Sigmoid colon (tissue), 4 donors: Measurements from ENCODE around the gene SVBP.
"Not testable (repeated sequence)": the region's sequence is repeated elsewhere in the genome, so short reads cannot be mapped to it uniquely, and the experiment has no call there.

ENCODE experiments used
- EP300 ChIP-seq, 4 donors: sonication (generic); formaldehyde crosslinking; IDR thresholded peaks; one replicate each; pipeline ENCODE4 v1.6.1; 2017; ENCODE audit warnings: antibody characterized with exemption in 4 of 4
- POLR2A ChIP-seq, 2 donors: fragments of 450-650 bp; IDR thresholded peaks; one replicate each; pipeline ENCODE4 v1.6.1; 2016; ENCODE audit warnings: antibody characterized with exemption in 2 of 2, mild to moderate bottlenecking in 2 of 2, moderate library complexity in 2 of 2
- POLR2AphosphoS5 ChIP-seq, 4 donors: sonication (generic); formaldehyde crosslinking; IDR thresholded peaks; one replicate each; pipeline ENCODE4 v1.6.1; 2017; ENCODE audit warnings: antibody characterized with exemption in 4 of 4
- TF ChIP-seq, protein P1 (sequence below), 4 experiments: fragments of 450-650 bp in 3 of 4; fragments of 200-600 bp in 1 of 4; IDR thresholded peaks; one replicate each; pipeline ENCODE4 v1.5.1; 2016 to 2019; ENCODE audit warnings: antibody characterized with exemption in 4 of 4, mild to moderate bottlenecking in 3 of 4, moderate library complexity in 2 of 4

DNA sequence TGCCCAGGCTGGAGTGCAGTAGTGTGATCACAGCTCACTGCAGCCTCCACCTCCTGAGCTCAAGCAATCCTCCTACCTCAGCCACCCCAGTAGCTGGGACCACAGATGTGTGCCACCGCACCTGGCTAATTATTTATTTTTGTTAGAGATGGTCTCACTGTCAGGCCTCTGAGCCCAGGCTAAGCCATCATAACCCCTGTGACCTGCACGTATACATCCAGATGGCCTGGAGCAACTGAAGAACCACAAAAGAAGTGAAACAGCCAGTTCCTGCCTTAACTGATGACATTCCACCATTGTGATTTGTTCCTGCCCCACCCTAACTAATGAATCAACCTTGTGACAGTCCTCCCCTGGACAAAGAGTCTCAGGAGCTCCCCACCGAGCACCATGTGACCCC, 39.4 kb upstream of the SVBP start:
- TF ChIP-seq, protein P1, sequence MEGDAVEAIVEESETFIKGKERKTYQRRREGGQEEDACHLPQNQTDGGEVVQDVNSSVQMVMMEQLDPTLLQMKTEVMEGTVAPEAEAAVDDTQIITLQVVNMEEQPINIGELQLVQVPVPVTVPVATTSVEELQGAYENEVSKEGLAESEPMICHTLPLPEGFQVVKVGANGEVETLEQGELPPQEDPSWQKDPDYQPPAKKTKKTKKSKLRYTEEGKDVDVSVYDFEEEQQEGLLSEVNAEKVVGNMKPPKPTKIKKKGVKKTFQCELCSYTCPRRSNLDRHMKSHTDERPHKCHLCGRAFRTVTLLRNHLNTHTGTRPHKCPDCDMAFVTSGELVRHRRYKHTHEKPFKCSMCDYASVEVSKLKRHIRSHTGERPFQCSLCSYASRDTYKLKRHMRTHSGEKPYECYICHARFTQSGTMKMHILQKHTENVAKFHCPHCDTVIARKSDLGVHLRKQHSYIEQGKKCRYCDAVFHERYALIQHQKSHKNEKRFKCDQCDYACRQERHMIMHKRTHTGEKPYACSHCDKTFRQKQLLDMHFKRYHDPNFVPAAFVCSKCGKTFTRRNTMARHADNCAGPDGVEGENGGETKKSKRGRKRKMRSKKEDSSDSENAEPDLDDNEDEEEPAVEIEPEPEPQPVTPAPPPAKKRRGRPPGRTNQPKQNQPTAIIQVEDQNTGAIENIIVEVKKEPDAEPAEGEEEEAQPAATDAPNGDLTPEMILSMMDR (IDR thresholded peaks at IDR 0.05) = not testable (repeated sequence)
- TF ChIP-seq POLR2A, POLR2AphosphoS5, EP300 (IDR thresholded peaks at IDR 0.05): not testable (repeated sequence)
